Thyroid gland (tissue), 4 donors: Measurements from ENCODE around the gene RABL3.

Source experiments
- CTCF ChIP-seq, 6 experiments: fragments of 200-600 bp in 3 of 6; fragments of 450-650 bp in 3 of 6; sonication (generic) in 3 of 6; IDR thresholded peaks; one replicate each; pipeline ENCODE4 v1.5.1; 2016 to 2019; ENCODE audit warnings: antibody characterized with exemption in 6 of 6, mild to moderate bottlenecking in 2 of 6, inconsistent platforms in 1 of 6, moderate library complexity in 1 of 6
- POLR2A ChIP-seq, 2 donors: fragments of 450-650 bp; IDR thresholded peaks; one replicate each; pipeline ENCODE4 v1.6.1; 2017; ENCODE audit warnings: antibody characterized with exemption in 2 of 2, mild to moderate bottlenecking in 2 of 2, moderate library complexity in 1 of 2

GRCh38 chr3:120764206-120764605 lies 21.9 kb upstream of the RABL3 start:
- TF ChIP-seq CTCF (IDR thresholded peaks at IDR 0.05) (no peak), POLR2A (IDR thresholded peaks at IDR 0.05) (no peak)
